GM21360 (cell line): Measurements from ENCODE around the gene CYB5B.

Experiments
- ATAC-seq: cut with Tn5 transposase; IDR thresholded peaks from one replicate; pipeline ENCODE4 v1.9.1; 2021; ENCODE audit warnings: mild to moderate bottlenecking, moderate library complexity; ENCODE audit not compliant: unreplicated experiment

CYB5B gene

DNA sequence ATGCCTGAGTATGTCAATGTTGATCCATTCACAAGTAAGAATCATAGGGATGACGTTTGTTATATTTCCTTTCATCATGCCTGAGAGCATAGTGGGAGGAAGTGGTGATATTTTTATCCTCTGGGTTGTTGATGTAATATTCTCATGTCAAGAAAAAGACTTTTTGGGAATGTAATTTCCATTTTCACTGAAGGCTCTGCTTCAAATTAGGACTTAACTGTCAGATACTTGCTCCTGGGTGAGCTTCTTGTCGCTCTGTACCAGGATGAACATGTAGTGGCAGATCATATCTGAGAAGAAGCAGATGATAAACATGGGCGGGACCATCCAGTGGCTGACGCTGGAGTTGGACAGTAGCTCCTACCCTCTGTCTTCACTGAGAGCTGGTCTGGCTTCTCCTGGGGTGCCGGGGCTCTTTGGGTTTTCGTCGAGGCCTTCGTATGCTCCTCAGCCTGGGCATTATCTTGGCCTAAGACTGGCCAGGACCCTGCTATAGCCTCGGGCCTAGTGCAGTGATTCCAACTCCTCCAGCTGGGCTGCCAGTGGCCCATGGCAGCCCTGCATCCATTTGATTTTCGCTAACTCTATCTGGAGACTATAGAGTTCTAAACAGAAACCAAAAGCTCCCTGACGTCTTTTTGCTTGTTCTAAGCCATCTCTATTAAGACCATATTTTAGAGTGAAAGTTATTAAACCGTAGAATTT lies 19.7 kb downstream of the CYB5B start:
- no peak for ATAC-seq

DNA sequence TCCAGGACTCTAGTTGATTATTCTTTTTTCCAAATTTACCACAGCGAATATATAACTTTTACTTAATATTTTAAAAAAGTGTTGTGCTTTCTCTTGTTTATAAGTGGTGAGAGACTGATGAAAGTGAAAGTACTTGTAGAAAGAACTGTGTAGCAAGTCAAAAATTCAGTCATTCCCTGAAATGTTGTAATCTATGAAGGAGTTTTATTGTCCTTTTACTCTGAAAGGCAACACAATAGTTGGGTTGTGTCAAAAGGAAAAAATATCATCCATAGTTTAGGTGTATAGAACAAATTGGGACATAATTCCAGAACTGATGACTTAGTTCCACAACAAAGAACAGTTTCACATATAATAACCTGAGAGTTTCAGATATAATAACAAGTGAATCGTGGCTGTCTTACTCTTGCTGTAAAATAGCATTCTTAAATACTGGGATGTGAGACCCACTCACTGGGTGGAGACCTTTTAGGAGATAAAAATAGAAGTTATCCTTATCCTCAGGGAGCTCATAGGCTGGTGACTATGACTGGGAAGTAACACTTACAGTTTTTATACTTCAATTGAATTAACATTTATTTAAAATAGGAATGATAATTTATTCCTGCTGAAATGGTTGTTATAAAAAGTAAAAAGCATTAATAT lies 20.6 kb downstream of the CYB5B start:
- no peak for ATAC-seq

DNA sequence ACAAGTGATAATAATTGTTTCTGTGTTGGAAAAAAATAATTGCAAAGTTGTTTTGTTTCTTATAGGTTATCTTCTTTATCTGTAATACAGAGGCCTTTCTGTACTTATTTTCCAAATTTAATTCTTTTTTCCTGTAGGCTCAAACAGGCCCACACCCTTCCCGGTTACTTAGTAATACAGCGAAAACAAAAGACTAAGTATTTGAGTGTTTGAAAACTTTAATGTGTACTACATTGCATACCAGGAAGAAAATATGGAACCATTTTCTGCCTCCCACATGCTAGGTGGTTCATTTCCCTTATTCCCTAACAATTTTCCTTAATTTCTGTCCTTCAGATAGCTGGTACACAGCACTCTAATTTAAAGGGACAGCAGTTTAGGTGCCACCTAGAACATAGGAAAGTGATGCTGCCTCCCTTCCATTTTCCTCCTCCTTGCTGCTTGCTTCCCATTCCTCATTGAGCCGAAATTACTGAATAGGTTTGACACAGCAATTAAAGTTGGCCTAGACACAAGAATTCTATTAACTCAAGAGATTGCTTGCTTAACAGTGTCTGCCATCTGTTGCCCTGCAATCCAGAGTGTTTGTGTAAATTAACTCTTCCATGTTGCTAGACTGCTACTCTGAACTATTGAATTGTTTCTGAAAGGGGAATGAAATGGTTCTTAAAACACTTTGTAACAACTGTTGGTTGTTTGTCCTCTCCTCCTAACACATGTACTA lies 24.2 kb downstream of the CYB5B start:
- no peak for ATAC-seq

DNA sequence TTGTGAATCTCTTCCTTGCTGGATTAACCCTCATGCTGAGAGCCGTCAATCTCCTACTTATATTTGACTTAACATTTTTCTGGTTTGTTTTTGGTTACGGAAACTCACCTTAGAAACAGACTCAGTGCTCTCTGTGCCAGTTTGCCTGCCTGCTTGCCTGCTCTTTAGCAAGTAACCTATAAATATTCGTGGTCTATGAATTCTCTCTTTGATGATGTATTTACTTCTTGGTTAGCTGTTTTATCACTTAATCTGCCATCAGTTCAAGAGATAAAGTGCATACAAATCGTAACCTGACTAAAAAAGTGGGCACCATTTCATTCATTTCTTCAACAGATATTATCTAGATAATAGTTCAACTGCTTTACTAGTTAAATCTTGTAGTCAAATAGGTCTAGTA lies 26.7 kb downstream of the CYB5B start:
- ATAC-seq = no peak

DNA sequence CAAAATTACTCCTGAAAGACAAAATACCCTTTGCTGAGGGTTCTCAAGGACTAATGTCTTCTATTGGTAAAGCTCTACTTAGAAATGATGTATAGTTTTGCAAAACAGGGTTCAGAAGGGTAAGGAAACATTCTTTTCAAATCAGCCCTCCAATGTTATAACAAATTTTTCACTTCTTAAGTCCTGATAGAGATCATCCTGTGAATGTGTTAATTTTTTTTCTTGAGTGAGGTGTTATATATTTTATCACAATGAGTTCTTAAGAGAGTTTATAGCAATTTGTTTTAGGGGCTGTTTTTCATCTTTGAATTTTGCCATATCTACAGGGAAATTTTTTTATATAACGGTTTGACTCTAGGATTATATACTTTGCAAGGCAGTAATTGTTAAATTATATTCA lies 29.5 kb downstream of the CYB5B start:
- ATAC-seq = no peak

DNA sequence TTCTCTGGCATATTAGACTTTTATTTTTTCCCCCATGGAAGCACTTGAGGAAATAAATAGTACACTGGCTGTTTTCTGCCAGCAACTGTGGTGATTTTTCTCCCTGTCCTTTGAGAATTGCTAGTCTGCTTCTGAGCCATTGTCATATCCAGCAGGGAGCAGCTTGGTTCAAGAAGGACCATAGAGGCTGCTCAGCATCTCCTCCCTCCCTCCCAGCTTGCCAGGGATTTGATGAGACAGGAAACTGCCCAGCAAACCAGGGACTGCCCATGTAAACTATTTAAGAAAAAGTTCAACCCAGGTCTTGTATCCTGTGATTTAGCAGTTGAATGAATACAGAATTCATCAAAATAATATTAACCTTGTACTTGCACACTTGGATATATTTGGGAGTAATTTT lies 39.5 kb downstream of the CYB5B start:
- ATAC-seq = no peak

DNA sequence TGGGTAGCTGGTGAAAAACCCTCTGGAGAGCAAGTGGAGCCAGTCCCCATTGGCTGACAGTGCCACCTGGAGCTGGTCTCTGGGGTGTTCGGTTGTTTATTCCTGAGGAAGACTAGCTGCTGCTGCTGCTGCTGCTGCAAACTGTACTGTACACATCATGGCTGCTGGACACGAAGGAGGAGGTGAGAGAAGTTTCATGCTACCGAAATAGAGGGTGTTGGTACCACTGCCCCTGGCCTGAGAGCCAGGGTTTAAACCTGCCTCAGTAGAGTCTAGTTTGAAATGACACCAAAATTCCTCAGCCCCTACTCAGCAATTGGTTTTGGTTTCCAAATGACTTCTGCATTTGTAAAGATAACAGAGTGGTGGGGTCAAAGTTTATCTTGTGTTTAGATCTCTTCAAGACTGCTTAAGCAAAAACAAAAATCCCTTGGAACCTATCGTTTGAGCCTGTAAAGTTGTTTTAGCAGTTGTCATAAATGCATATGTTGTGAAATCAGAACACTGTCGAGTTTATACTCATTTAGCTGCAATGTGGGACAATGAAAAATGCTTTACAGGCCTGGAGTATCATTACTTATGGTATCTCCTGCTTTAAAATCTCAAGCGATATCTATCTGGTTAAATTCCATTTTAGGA lies 40.8 kb downstream of the CYB5B start:
- no peak for ATAC-seq

DNA sequence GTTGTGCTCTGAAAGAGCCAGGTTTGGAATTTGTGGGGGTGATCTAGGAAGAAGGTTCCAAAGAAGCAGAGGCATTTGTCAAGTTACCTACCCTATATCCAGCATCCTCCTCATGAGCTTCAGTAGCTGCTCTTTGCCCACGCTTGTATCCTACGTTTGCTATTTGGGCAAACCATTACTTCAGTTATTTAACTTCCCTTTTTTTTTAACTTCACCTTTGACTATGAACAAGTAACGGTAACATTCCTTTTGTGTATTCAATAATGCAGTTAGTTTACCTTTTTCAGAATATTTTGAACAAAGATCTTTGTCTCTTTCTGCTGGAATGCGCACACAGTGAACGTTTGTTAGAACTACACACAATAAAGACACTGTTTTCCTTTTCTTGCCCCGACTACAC lies 41.5 kb downstream of the CYB5B start:
- ATAC-seq = no peak

DNA sequence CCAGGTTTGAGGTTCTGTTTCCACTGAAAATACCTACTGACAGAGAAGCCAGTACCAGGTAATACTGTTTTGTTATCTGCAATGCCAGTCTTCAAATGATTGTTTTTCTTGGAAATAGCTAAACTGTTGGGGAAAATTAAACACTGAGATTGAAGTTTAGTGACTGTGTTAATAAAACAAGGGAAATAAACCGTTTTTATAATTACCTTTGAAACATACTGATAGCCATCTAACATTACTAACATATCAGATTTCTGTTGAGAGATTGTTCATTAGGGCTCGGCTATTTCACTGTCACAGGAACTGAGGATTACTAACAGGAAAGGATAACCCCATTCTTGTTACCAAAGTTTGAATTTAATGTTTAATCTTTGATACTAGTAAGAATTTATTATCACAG lies 42.1 kb downstream of the CYB5B start:
- no peak for ATAC-seq

DNA sequence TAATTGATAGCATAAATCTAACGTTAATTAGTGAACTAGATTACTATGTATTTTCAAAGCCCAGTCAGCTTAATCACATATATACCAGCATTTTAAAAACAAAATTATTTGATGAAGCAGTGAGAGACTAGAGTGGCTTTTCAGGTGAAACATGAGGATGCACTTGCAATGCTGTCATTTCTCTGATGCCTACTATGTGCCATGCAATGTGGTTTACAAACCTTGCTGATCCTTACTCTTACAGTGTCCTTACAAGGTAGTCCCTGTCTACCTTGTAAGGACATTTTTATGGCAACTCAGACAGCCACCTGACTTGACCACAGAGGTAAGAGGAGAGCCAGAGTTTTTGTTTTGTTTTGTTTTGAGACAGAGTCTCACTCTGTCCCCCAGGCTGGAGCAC lies 42.7 kb downstream of the CYB5B start:
- ATAC-seq = no peak

DNA sequence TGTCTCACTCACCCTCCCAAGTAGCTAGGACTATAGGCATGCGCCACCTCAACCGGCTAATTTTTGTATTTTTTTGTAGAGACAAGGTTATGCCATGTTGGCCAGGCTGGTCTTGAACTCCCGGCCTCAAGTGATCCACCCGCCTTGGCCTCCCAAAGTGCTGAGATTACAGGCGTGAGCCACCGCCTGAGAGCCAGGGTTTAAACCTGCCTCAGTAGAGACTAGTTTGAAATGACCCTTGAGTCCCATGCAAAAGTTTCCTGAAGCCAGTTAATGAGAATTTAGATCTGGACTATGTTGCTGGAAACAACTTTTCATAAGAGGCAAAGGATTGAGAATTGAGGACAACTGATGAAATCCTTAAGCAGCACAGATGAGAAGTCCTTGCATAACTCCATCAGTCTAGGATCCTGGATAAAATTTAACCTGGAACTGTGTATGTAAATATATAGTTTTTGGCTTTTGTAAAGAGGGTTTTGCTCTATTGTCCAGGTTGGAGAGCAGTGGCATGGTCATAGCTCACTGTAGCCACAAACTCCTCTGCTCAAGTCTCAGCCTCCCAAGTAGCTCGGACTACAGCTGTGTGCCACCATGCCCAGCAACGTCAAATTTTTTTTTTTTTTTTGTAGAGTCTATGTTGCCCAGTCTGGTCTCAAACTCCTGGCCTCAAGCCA lies 43.2 kb downstream of the CYB5B start:
- no peak for ATAC-seq

DNA sequence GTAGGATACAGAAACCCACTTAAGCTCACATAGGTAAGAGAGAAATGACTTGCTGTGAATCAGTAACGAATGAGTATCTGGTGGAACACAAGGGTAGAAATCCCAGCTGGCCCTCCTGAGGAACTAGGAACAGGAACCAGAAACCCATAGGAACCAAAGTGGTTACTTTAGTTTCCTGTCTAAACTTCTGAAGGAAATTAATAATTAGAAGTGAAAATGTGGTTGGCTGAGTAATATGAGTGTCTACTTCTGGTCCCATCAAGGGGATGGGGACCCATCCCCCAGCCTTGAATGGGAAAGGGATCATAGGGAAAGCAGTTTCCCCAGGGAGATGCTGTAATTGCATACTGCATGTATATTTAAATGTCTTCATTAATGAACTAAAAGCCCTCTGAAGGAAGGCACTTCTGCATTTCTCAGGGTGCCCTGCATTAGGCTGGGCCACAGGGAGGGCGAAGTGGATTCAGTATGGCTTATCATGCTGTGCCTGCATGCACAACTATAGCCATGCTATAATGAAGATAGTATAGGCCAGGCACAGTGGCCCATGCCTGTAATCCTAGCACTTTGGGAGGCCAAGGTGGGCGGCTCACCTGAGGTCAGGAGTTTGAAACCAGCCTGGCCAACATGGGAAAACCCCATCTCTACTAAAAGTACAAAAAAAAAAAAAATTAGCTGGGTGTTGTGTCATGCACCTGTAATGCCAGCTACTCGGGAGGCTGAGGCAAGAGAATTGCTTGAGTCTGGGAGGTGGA lies 45.6 kb downstream of the CYB5B start:
- ATAC-seq = no peak

DNA sequence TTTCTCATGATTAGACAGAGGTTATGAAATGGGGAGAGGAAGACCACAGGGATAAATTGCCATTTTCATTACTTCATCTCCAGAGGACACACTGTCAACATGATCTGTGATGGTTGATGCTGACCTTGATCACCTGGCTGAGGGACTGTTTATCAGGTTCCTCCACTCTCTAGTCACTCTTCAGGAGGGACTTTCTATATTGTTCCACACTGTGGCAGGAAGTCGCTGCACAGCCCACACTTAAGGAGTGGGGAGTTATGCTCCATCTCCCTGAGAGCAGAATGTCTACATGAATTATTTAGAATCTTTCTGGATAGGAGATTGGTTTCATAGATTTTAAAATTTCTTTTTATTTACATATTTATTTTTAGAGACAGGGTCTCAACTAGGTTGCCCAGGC lies 46.7 kb downstream of the CYB5B start:
- ATAC-seq = no peak

DNA sequence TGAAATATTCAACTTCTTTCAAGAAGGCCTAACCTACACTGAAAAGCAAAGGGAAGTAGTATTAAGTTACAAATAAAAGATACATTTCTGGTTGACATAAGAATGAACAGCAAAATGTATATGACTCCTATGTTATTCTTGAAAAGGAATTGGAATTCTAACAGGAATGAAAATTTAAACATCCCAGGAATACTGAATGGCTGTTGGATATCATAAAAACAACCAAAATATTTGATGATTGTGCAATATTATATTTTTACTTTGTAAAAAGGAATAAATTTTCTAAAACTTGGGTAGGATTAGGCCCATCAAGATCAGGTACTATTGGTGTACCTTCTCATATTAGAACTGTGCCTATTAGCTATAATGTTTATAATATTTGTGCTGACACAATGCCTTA lies 50.0 kb downstream of the CYB5B start:
- no peak for ATAC-seq

DNA sequence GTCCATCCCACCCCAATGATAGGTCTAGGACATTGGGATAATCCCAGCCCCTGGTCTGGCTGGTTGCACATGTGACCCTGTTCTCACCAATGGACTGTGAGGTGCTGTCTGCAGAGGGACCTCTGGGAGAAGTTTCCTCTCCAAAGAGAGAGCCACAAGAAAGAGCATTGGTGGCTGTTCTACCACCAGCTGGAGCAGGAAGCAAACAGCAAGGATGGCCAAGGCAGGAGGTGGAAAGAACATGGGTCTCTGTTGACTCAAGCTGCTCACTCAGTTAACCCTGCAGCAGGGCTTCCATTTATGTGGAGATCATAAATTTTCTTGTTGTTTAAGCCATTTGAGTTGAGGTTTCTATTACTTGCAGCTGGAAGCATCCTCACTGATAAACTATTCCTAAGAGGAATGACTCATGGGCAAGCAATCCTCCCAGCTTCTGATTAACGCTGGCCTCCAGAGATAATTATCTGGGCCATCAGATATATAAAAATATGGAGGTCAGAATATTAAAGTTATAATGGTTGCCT lies 52.6 kb downstream of the CYB5B start:
- ATAC-seq = no peak

DNA sequence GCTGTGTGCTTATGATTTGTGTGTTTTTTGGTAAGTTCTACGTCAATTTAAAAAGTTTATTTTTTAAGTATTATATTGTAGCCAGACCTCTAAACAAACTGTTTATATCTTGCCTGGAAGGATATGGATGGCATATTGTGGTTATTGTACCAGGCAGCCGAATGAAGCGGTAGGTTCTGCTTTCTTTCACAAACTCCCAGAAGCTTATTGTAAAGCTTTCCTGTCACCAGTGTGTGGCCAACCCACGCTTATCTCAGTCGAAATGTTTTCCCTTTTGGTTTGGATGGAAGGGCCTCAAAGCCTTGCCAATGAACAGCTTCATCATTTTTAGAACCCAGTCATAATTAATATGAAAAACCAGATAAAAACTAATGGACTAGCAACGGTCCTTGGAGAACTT lies 53.1 kb downstream of the CYB5B start:
- ATAC-seq = no peak

DNA sequence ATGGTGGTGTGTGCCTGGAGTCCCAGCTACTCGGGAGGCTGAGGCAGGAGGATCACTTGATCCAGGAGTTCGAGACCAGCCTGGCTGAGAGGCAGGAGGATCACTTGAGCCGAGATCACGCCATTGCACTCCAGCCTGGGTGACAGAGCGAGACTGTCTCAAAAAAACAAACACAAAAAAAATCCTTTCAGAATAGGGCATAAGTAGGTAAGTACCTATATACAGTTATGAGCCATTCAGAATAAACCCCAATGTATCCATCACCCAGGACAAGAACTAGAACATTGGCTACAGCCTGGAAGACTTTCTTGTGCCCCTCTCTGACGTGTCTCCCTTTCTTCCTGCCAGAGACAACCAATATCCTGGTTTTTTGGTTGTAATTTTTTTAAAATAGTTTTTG lies 54.3 kb downstream of the CYB5B start:
- ATAC-seq = no peak

DNA sequence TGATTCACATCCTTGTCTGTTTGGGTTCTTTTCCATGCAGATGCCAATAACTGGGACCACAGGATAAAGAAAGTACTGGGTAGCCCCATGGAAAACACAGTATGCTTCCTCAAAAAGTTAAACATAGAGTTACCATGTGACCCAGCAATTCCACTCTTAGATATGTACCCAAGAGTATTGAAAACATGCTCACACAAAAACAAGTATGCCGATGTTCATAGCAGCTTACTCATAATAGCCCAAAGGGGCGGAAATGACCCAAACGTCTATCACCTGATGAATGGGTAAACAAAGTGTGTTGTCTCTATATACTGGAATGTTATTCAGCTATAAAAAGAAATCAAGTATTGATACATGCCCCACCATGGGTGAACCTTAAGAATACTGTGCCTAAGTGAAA lies 55.4 kb downstream of the CYB5B start:
- no peak for ATAC-seq

DNA sequence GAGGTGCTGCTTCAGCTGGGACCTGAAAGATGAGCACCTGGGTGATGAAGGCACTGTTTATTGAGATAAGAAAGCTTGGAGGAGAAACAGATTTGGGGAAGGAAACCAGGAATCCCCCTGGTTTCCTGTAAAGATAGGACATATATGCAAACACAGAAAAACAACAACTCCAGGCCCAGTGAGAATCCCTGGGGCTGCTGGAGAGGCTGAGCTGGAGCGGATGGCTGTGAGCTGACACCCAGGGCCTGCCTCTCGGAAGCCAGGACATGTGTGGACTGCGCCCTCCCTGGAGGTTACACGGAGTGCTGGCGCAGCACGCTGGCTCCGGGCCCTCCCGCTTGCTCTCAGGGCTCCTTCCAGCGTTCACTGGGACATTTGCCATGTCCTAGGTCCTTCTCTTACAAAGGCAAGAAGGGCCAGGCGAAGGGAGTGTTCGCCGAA lies 57.5 kb downstream of the CYB5B start:
- ATAC-seq = no peak

DNA sequence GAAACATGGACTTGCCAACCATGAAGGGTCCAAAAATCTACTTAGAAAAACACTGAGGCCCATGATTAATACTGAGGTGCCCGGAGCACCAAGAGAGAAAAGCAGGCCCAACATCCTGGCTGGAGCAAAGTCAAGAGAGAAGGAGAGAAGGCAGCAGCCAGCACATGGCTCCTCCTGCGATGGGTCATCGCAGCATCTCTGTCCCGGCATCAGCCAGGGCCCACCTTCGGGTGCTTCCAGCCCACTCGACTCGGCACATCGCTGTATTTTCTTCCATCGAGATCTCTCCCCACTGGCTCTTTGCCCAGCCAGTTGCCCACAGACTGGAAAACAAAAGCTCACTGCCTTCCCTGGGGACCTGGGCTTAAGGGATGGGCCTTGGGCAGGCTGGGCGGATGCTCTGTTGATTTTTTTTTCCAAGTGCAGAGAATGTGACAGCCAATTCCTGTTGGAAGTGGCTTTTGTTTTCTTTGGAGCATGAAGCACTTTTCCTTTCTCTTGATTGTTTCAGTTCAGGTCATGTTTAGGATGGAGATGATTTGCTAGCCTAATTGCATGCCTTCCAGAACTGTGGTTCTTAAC lies 58.1 kb downstream of the CYB5B start:
- ATAC-seq = no peak
